Suprapubic skin (tissue), 4 donors: ENCODE data around the gene SH3GL2.

ENCODE experiments used
- EP300 ChIP-seq: sonication (generic); formaldehyde crosslinking; IDR thresholded peaks from one replicate; pipeline ENCODE4 v1.6.1; 2017; ENCODE audit warnings: antibody characterized with exemption
- POLR2A ChIP-seq, 2 donors: fragments of 450-650 bp; IDR thresholded peaks; one replicate each; pipeline ENCODE4 v1.6.1; 2017; ENCODE audit warnings: antibody characterized with exemption in 2 of 2, mild to moderate bottlenecking in 2 of 2, moderate library complexity in 2 of 2
- POLR2AphosphoS5 ChIP-seq, 3 donors: sonication (generic); formaldehyde crosslinking; IDR thresholded peaks; one replicate each; pipeline ENCODE4 v1.6.1; 2017; ENCODE audit warnings: antibody characterized with exemption in 3 of 3
- TF ChIP-seq, protein P1 (sequence below), 2 donors: fragments of 200-600 bp in 1 of 2; fragments of 450-650 bp in 1 of 2; sonication (generic) in 1 of 2; IDR thresholded peaks; one replicate each; pipeline ENCODE4 v1.5.1; 2016 to 2019; ENCODE audit warnings: antibody characterized with exemption in 2 of 2, mild to moderate bottlenecking in 1 of 2, moderate library complexity in 1 of 2

- TF ChIP-seq, protein P1, sequence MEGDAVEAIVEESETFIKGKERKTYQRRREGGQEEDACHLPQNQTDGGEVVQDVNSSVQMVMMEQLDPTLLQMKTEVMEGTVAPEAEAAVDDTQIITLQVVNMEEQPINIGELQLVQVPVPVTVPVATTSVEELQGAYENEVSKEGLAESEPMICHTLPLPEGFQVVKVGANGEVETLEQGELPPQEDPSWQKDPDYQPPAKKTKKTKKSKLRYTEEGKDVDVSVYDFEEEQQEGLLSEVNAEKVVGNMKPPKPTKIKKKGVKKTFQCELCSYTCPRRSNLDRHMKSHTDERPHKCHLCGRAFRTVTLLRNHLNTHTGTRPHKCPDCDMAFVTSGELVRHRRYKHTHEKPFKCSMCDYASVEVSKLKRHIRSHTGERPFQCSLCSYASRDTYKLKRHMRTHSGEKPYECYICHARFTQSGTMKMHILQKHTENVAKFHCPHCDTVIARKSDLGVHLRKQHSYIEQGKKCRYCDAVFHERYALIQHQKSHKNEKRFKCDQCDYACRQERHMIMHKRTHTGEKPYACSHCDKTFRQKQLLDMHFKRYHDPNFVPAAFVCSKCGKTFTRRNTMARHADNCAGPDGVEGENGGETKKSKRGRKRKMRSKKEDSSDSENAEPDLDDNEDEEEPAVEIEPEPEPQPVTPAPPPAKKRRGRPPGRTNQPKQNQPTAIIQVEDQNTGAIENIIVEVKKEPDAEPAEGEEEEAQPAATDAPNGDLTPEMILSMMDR (IDR thresholded peaks at IDR 0.05), result no peak
- TF ChIP-seq EP300, result no peak
- TF ChIP-seq POLR2AphosphoS5 (IDR thresholded peaks at IDR 0.05), result no peak
- TF ChIP-seq POLR2A (IDR thresholded peaks at IDR 0.05), result no peak
These were observed 10.1 kb downstream of the SH3GL2 start for GRCh38 chr9:17588941-17589340.
